ENCODE results near the gene CDK14.

The CDK14 gene

DNA sequence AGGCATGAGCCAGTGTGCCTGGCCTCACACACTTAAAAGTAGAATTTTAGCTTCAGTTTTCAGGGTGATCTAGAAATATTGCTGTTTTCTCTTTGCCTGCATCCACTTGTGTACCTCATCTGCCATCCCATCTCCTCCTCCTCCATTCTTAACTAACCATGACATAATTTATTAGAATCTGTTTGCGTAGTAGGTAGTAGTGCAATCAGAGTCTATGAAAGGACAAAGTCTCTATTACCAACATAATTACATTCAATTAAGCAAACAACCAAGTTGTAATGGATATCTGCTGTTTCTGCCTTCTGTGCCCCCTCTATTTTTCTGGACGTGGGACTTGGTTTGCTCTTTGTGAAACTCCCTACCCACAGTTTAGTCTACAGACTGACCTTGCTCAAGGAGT is 72.9 kb downstream of the CDK14 start:
- DNase-seq, result no peak

DNA sequence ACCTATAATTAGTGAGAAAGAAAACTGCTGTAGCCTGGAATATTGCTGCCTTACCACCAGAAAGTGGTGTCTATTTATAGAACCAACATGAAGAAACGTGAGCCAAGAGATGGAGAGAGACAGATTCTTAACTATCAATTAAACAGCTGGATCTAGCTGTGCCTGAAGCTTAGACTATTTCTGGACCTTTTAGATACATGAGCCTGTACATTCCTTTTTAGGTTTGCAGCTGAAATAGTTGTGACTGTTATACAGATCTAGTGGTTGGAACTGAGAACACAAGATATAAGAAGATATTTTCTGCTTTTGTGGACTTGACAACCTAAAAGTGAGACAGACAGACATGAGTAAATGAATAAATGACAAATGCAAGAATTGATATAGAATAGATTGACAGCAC is 73.4 kb downstream of the CDK14 start:
- Histone ChIP-seq H3K4me3 (ENCODE audit: low read length) (no peak overlapping the region), H3K4me1 (ENCODE audit: low read length) (no peaks in the 10 kb centered on the region; the same call in 1 of the 2 replicates), H3K9me2 (replicated peaks; ENCODE audit: insufficient read depth, low read length) (no peaks in the 10 kb centered on the region), H3K4me2 (ENCODE audit: low read depth, low read length) (no peak overlapping the region), H3F3A (ENCODE audit: insufficient read depth, low read length) (no peaks in the 10 kb centered on the region), H3K27me3 (replicated peaks; ENCODE audit: insufficient read depth, low read length) (no peaks in the 10 kb centered on the region), H3K9me3 (replicated peaks; ENCODE audit: insufficient read depth, low read length) (no peaks in the 10 kb centered on the region), H3K9ac (ENCODE audit: low read length) (no peak overlapping the region), H3K27ac (ENCODE audit: low read length) (no peak overlapping the region), H3K79me2 (ENCODE audit: low read length) (no peaks in the 10 kb centered on the region), H3K36me3 (replicated peaks; ENCODE audit: insufficient read depth, low read length) (no peaks in the 10 kb centered on the region), H4K20me1 (ENCODE audit: insufficient read depth, low read length) (no peaks in the 10 kb centered on the region), H2AFZ (ENCODE audit: low read length) (no peak overlapping the region)
- TF ChIP-seq, protein P1, sequence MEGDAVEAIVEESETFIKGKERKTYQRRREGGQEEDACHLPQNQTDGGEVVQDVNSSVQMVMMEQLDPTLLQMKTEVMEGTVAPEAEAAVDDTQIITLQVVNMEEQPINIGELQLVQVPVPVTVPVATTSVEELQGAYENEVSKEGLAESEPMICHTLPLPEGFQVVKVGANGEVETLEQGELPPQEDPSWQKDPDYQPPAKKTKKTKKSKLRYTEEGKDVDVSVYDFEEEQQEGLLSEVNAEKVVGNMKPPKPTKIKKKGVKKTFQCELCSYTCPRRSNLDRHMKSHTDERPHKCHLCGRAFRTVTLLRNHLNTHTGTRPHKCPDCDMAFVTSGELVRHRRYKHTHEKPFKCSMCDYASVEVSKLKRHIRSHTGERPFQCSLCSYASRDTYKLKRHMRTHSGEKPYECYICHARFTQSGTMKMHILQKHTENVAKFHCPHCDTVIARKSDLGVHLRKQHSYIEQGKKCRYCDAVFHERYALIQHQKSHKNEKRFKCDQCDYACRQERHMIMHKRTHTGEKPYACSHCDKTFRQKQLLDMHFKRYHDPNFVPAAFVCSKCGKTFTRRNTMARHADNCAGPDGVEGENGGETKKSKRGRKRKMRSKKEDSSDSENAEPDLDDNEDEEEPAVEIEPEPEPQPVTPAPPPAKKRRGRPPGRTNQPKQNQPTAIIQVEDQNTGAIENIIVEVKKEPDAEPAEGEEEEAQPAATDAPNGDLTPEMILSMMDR (IDR thresholded peaks at IDR 0.05; ENCODE audit: low read length), result no peak
- no peak for DNase-seq

More for the DNA sequence above, 72.9 kb downstream of the CDK14 start:
- Histone ChIP-seq H3K9ac (ENCODE audit: low read length) (no peak overlapping the region), H3K9me3 (replicated peaks; ENCODE audit: insufficient read depth, low read length) (no peaks in the 10 kb centered on the region), H3K79me2 (ENCODE audit: low read length) (no peaks in the 10 kb centered on the region), H2AFZ (ENCODE audit: low read length) (no peak overlapping the region), H4K20me1 (ENCODE audit: insufficient read depth, low read length) (no peaks in the 10 kb centered on the region), H3K27ac (ENCODE audit: low read length) (no peak overlapping the region), H3K27me3 (replicated peaks; ENCODE audit: insufficient read depth, low read length) (no peaks in the 10 kb centered on the region), H3K9me2 (replicated peaks; ENCODE audit: insufficient read depth, low read length) (no peaks in the 10 kb centered on the region), H3K36me3 (replicated peaks; ENCODE audit: insufficient read depth, low read length) (no peaks in the 10 kb centered on the region), H3K4me3 (ENCODE audit: low read length) (no peak overlapping the region), H3K4me1 (ENCODE audit: low read length) (no peaks in the 10 kb centered on the region; the same call in 1 of the 2 replicates), H3K4me2 (ENCODE audit: low read depth, low read length) (no peak overlapping the region), H3F3A (ENCODE audit: insufficient read depth, low read length) (no peaks in the 10 kb centered on the region)
- TF ChIP-seq EZH2 (optimal IDR thresholded peaks at IDR 0.05; ENCODE audit: low read depth, low read length) (no peak), EZH2phosphoT487 (IDR thresholded peaks at IDR 0.05; ENCODE audit: low read length) (no peak)
- TF ChIP-seq, protein P1 (IDR thresholded peaks at IDR 0.05; ENCODE audit: low read length), result no peak

DNA sequence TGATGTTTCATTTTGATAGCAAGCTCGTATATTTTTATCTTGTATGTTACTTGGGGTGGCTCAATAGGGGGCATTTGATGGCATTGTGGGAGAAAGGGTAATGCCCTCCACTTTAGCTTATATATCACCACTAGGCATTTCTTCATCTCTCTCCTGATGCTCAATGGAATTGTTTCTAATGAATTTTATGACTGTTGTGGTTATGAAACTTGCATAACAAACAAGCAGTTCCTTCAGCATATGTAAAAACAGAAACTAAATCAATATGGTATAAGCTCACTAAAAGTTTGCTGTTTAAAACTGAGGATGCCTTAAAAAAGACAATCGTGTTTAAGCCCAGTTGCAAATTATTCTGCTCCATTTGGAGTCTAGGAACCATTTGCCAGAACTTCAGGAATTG is 75.5 kb downstream of the CDK14 start:
- H3F3A ChIP-seq (ENCODE audit: insufficient read depth, low read length), result no peaks in the 10 kb centered on the region
- TF ChIP-seq EZH2phosphoT487 (IDR thresholded peaks at IDR 0.05; ENCODE audit: low read length) (no peak), EZH2 (optimal IDR thresholded peaks at IDR 0.05; ENCODE audit: low read depth, low read length) (no peak)
- TF ChIP-seq, protein P1 (IDR thresholded peaks at IDR 0.05; ENCODE audit: low read length), result no peak
- H3K27me3 ChIP-seq (replicated peaks; ENCODE audit: insufficient read depth, low read length), result no peaks in the 10 kb centered on the region
- no peak overlapping the region for H3K4me3 ChIP-seq (ENCODE audit: low read length)
- no peak for DNase-seq
- H3K9ac ChIP-seq (ENCODE audit: low read length), result no peak overlapping the region
- H3K4me1 ChIP-seq (ENCODE audit: low read length), result no peaks in the 10 kb centered on the region; the same call in 1 of the 2 replicates
- H4K20me1 ChIP-seq (ENCODE audit: insufficient read depth, low read length), result no peaks in the 10 kb centered on the region
- no peak overlapping the region for H3K4me2 ChIP-seq (ENCODE audit: low read depth, low read length)
- H3K27ac ChIP-seq (ENCODE audit: low read length), result no peak overlapping the region
- no peaks in the 10 kb centered on the region for H3K79me2 ChIP-seq (ENCODE audit: low read length)
- no peak overlapping the region for H2AFZ ChIP-seq (ENCODE audit: low read length)
- H3K9me2 ChIP-seq (replicated peaks; ENCODE audit: insufficient read depth, low read length), result no peaks in the 10 kb centered on the region
- no peaks in the 10 kb centered on the region for H3K36me3 ChIP-seq (replicated peaks; ENCODE audit: insufficient read depth, low read length)
- H3K9me3 ChIP-seq (replicated peaks; ENCODE audit: insufficient read depth, low read length), result no peaks in the 10 kb centered on the region
